ENCODE data around the gene TFAP2A. TPM values are rescaled to one million over a fixed set of nuclear protein-coding genes. Genes with fewer than 3 reads are reported as not detected.

TFAP2A gene
- total and polyA plus RNA-seq, 10 of the 15 experiments (the other 5 are each of a cell fraction or from before 2014, with no cell fraction given), result 0.05 to 0.46 (median 0.17) TPM; not detected in 4

DNA sequence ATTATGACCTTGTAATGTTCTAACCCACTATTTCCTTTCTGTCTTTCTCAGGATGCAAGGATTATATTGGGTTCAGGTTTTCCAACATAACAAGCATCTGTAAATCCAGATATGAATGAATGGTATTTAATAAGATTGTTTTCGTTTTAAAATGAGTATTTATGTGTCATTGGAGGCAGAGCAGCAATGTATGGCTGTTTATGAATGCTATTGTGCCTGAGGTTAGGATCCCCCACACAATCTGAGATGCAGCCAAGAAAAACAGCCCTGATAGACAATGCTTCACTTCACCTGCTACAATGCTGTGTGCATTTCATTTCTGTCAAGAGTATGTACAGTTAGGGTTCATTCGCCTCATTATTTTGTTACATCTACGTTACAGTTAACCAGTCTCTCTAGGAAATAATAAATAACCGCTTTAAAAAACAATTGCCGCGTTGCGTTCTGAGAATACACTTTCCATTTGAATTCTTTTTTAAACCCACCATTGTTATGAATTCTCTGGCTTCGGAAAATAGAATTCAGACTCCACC lies 19.6 kb downstream of the TFAP2A start (continued):
- TF ChIP-seq GABPA (IDR thresholded peaks at IDR 0.05; ENCODE audit: low read depth), result no peak
- TF ChIP-seq, protein P1, sequence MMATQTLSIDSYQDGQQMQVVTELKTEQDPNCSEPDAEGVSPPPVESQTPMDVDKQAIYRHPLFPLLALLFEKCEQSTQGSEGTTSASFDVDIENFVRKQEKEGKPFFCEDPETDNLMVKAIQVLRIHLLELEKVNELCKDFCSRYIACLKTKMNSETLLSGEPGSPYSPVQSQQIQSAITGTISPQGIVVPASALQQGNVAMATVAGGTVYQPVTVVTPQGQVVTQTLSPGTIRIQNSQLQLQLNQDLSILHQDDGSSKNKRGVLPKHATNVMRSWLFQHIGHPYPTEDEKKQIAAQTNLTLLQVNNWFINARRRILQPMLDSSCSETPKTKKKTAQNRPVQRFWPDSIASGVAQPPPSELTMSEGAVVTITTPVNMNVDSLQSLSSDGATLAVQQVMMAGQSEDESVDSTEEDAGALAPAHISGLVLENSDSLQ (IDR thresholded peaks at IDR 0.05), result no peak

DNA sequence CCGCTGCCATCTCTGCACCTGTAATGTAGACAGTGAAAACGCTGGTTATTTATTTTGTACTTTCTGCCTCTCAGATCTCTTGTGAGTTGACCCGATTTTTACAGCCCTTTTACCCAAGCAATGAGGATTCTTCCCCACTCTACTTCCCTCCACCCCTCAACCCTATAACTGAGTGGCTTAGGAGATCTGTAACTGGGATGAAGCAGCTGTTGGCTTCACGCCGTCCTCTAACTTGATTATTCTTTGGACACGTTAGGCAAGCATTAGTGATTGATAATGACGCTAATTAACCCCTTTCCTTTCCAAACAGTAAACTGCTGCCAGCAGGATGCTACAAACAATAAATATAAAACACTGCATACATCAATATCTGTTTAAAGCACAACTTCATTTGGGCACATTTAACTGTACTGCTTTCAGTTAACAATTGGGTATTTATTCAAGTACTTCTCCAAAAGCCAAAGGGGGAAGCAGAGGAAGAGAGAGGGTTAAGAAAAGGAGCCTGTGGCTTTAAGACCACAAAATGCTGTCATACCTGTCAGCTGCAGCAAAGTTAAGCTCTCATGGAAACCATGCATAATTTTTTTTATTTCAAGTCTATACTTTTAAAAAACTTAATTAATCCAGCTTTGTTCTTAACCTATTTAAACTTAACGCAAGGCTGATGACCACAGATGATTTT lies 21.2 kb downstream of the TFAP2A start:
- 7% methylated on average over 8 of the region's 8 CpGs for WGBS (ENCODE audit: insufficient coverage, insufficient replicate concordance, low lambda C conversion rate, missing lambda C conversion rate)
- no TSS peak for BruUV-seq (replicated peaks)
- in situ Hi-C loops (cut with MboI), result no loop called here
- RAD21 ChIA-PET (ENCODE audit: unreplicated experiment), result no interaction called here
- Histone ChIP-seq H3K4me1 (ENCODE audit: control insufficient read depth, insufficient read depth, low read length) (no peaks in the 10 kb centered on the region), H3K9me3 (replicated peaks; ENCODE audit: control insufficient read depth, insufficient read depth, low read length) (no peaks in the 10 kb centered on the region; the same call in 1 of the 3 replicates), H3K79me2 (ENCODE audit: control insufficient read depth, insufficient read depth, low read length) (no peaks in the 10 kb centered on the region), H3K4me2 (ENCODE audit: control insufficient read depth, insufficient read depth) (no peak overlapping the region), H3K27ac (ENCODE audit: control insufficient read depth, insufficient read depth) (no peak overlapping the region), H3K36me3 (ENCODE audit: control insufficient read depth in 2 of 2, insufficient read depth in 2 of 2, low read length in 1 of 2) (no peaks in the 10 kb centered on the region), H3K9ac (ENCODE audit: control insufficient read depth, insufficient read depth, low read length) (no peak overlapping the region), H4K20me1 (ENCODE audit: control insufficient read depth, insufficient read depth) (no peaks in the 10 kb centered on the region), H3K27me3 (replicated peaks in 1 of 2; ENCODE audit: control insufficient read depth in 2 of 2, insufficient read depth in 2 of 2, low read length in 1 of 2) (peaks cover 4 to 30% of the 10 kb centered on the region in 2 experiments), H2AFZ (ENCODE audit: control insufficient read depth, low read depth, low read length) (no peak overlapping the region), H3K4me3 (no peak overlapping the region)
- intact Hi-C loops (cut with micrococcal nuclease; ENCODE audit: unreplicated experiment), result no loop called here
- ATAC-seq, result no peak
- TF ChIP-seq STAT3 (IDR thresholded peaks at IDR 0.05; ENCODE audit: low read depth, low read length), result no peak
- TF ChIP-seq, protein P2, sequence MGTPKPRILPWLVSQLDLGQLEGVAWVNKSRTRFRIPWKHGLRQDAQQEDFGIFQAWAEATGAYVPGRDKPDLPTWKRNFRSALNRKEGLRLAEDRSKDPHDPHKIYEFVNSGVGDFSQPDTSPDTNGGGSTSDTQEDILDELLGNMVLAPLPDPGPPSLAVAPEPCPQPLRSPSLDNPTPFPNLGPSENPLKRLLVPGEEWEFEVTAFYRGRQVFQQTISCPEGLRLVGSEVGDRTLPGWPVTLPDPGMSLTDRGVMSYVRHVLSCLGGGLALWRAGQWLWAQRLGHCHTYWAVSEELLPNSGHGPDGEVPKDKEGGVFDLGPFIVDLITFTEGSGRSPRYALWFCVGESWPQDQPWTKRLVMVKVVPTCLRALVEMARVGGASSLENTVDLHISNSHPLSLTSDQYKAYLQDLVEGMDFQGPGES (IDR thresholded peaks at IDR 0.05), result no peak
- no peak for TF ChIP-seq HDAC6 (IDR thresholded peaks at IDR 0.05; ENCODE audit: unreplicated experiment)
- no peak for TF ChIP-seq NFYB (IDR thresholded peaks at IDR 0.05; ENCODE audit: insufficient read depth, low read depth, low read length)
- no peak for TF ChIP-seq TAF1 (IDR thresholded peaks at IDR 0.05; ENCODE audit: borderline replicate concordance, low read depth, low read length)
- FAIRE-seq, result no peak
- POLR2A ChIA-PET, result no interaction called here
- CTCF ChIA-PET, result interaction anchor here (0.6 kb wide), 1 partner anchor 36 kb away, joined by 3 read pairs; no protein-coding TSS in a partner anchor
- no peak for DNase-seq (ENCODE audit: low read depth, low spot score)
- SMC1A ChIA-PET (ENCODE audit: uncharacterized antibody, unreplicated experiment), result interaction anchor here (1.4 kb wide), 1 partner anchor 34 kb away, joined by 4 read pairs; no protein-coding TSS in a partner anchor
